Activated naive CD8-positive, alpha-beta T cell treated with anti-CD3 and anti-CD28 coated beads, Interleukin-2, amount 50 U/mL, for 16 hours (primary cell): ENCODE measurements around the gene LRRC3C.

Source experiments
- DNase-seq: peaks from one replicate; pipeline ENCODE4 v3.0.0-alpha.2; 2020; ENCODE audit warnings: low read depth, low spot score

LRRC3C gene

DNA sequence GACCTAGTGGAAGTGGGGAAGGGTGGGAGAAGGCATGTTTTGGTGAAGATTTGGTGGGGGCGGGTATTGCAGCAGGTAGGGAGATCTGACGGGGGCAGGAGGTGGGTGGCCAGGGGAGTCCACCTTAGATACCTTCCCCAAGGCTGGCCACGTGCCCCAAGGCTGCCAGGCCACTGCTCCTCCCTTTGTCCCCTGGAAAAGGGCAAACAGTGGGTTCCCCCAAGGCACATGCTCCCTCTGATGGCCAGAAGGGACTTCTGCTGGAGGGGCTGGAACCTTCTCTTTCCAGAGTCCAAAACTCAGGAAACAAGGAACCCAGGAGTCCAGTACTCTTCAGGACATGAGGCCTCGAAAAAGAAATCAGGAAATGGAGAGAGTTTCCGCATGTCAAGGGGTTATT lies 46.9 kb downstream of the LRRC3C start:
- no peak for DNase-seq

DNA sequence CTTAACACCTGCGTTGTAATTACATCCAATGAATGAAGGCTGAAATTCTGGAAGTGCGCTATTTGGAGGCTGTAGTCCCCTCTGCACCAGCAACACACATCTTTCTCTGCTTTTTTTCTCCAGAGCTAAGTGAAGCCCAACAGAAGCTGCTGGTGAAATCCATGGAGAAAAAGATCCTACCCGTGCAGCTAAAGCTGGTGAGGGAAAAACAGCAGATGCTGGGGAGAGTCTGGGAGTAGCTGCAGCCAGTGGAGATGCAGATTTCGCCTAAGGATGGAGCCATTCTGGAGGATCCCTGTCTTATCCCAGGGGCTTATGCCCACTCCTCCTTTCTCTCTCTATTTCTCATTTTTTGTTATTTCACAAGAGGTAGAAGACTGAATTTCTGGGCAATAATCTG lies 48.3 kb downstream of the LRRC3C start:
- DNase-seq = no peak

DNA sequence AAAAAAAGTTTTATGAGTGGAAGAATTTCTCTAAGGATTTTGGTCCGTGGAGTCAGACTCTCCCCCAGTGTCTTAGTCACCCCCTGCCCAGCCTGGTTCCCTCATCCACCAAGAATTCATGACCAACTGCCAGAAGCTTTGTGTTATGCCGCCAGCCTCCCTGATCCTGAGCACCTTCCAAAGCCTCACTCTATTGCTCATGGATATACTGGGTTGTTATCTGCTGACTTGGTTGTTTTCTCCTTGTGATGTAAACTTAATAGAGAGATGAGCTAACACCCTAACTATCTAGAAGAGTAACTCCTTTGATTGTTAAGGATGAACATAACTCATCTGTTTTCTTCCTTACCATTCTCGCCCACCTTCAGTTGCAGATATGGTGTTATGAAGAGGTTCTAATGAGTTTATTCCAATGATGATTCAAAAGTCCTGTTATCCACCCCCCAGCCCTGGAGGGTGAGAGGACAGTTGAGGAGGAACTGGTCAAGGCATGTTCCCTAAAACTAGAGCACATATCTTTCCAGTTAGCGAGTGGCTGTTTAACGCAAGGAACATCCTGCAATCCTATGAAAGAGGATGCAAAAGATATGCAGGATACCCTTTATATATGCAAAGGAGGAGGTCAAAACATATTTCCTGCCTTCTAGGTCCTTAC lies 51.6 kb downstream of the LRRC3C start:
- no peak for DNase-seq

DNA sequence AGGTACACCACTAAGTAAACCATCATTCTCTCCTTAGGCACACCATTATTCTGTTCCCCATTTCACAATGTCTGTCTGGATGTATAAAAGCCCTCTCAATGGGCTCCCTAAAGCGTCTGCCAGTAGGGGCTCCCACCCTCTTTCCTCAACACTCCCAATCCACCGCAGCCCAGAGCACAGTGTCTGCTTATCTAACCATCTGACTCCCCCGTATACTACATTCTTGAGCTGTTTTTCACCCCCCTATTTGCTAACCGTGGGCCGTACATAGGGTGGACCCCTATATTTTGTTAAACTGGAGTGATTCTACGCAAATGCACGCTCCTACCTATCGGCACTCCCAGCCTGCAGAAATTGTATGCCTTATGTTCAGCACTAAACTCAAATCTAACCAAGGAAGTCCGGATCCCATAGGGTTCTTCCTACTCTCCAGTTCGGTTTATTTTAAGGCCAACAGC lies 52.4 kb downstream of the LRRC3C start:
- no peak for DNase-seq

DNA sequence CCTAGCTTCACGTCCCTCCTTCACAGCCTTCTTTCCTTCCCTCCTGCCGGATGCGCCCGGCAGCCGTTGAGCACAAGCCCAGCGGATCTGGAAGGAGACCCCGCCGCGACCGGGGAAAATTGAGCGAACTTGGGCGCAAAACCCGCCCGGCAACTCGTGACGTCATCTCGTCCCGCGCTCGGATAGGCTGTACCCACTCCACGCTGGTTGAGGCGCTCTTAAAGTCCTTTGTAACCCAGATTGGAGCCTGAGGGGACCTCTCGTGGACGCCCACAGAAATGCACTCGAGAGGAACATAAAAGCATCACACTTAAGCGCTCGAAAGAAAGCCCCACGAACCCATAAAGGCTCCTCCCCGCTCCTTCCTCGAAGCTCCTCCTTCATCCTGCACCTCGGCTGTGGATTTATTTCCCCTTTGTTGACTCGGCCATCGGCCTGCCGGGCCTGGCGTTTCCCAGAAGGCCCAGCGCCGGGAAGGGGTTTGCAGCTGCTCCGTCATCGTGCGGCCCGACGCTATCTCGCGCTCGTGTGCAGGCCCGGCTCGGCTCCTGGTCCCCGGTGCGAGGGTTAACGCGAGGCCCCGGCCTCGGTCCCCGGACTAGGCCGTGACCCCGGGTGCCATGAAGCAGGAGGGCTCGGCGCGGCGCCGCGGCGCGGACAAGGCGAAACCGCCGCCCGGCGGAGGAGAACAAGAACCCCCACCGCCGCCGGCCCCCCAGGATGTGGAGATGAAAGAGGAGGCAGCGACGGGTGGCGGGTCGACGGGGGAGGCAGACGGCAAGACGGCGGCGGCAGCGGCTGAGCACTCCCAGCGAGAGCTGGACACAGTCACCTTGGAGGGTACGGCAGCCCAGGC lies 53.0 kb downstream of the LRRC3C start, which contains the start of gene PSMD3:
Gene PSMD3, plus strand, starts transcription at position 457 of the 856 bp plus-strand sequence. Its CDS starts 164 bp downstream, at position 621.
- peak; percentile 93 for DNase-seq

DNA sequence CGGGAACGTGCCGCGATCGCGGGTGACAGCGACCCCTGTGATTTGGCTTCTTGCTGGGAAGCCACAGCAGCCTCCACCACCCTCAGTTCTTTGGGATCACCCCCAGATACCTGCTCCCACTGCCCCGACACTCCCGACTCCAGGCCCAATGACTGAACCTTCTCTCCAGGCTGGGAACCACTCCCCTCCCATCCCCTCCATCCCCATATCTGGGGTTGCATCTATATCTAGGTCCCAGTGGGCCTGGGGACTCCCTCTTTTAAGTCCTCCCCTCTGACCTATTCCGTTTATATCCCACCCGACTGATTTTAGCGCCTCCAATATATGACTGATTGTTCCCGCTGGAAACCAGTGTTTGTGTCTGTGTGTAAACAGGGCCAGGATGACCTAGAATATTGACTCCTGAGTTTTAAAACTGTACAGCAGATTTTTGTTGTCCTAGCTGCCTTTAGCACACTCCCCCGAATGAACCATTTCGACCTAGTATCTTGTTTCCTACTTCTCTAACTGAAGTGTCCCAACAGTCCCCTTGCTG lies 53.7 kb downstream of the LRRC3C start:
- DNase-seq = no peak

DNA sequence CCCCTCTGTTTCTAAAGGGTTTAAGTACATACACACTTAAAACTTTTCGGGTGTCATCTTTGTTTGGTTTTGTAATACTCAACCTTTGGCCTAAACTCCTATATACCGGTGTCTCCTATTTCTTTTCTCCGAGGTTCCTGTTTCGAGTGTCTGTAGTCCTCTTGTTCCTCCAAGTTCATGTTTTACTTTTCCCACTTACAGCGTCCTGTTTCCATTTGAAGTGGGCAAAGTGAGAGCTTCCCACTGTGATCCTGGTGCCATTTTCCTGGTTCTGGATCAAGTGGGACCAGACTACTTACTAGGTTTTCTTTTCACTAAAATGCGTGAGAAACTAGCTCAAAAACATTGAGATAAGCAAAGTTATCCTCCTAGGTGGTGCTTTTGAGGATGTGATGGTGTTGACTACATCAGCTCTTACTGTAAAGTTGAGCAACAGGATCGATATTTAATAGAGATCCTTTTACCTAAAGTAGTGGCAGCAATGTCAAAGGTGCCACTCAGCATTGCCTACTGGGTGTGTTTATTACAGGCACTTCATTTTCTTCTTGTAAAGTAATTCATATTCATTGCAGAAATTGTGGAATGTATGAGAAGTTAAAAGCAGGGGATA lies 54.3 kb downstream of the LRRC3C start:
- no peak for DNase-seq

DNA sequence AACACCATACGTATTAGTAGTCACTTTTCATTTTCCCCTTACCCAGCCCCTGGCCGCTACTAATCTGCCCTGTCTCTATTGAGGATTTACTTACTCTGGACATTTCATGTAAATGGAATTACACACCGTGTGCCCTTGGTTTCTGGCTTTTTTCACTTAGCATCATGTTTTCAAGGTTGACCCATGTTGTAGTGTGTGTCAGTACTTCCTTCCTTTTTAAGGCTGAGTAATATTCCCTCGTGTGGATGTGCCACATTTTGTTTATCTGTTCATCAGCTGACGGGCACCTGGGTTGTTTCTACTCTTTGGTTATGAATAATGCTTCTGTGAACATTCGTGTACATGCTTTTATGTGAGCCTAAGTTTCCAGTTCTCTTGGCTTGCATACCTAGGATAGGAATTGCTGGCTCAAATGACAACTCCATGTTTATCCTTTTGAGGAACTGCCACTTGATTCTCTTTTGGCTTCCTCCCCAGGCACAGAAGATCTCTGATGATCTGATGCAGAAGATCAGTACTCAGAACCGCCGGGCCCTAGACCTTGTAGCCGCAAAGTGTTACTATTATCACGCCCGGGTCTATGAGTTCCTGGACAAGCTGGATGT lies 60.8 kb downstream of the LRRC3C start:
- no peak for DNase-seq

DNA sequence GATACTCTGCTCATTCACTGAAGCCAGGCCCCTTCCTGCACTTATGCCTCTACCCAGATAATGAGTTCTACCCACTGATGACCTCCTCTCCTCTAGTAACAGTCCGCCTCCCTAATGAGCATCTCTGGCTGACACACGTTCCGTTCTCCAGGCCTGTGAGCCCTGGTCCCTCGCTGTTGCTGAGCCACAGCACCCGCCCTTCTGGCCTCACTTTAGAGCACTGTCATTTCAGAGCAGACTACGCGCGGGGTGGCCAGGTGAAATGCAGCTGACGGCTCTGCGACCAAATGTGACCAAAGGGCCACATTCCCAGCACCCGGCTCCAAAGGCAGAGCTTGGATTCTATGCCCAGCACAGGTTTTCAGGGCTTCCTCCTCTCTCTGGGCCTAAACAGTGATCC lies 66.9 kb downstream of the LRRC3C start:
- no peak for DNase-seq
